HUES64 (cell line): ENCODE results near the gene TET2.

Experiments
- H3K27ac ChIP-seq: 2 replicates; pipeline ENCODE4 v1.7.0; 2013; ENCODE audit warnings: low read depth, low read length, inconsistent platforms
- H3K27me3 ChIP-seq: 2 replicates; pipeline ENCODE4 v1.6.1; 2013; ENCODE audit warnings: mild to moderate bottlenecking, low read length; ENCODE audit not compliant: insufficient read depth
- H3K36me3 ChIP-seq: 2 replicates; pipeline ENCODE4 v1.6.1; 2013; ENCODE audit warnings: mild to moderate bottlenecking, low read length; ENCODE audit not compliant: insufficient read depth
- H3K4me1 ChIP-seq: 2 replicates; pipeline ENCODE4 v1.6.1; 2013; ENCODE audit warnings: mild to moderate bottlenecking, low read length, moderate library complexity; ENCODE audit not compliant: insufficient read depth
- H3K4me3 ChIP-seq: 2 replicates; pipeline ENCODE4 v1.5.1; 2013; ENCODE audit warnings: mild to moderate bottlenecking, low read length, moderate library complexity
- H3K9ac ChIP-seq: 2 replicates; pipeline ENCODE4 v1.6.1; 2013; ENCODE audit warnings: mild to moderate bottlenecking, low read depth, low read length
- H3K9me3 ChIP-seq: 2 replicates; pipeline ENCODE4 v1.6.1; 2013; ENCODE audit warnings: low read depth, low read length; ENCODE audit not compliant: insufficient read depth
- WGBS: fragments of 150-250, 120-280 bp; methylation state at CpG from one replicate; pipeline ENCODE4 v1.1.7; 2013; ENCODE audit warnings: missing lambda C conversion rate; 5-methylcytosine and 5-hydroxymethylcytosine counted together

TET2 gene

GRCh38 chr4:105145156-105145902, 1.3 kb upstream of the TET2 start:
- no peak overlapping the region for H3K9ac ChIP-seq
- H3K9me3 ChIP-seq: no peaks in the 10 kb centered on the region
- no peaks in the 10 kb centered on the region for H3K36me3 ChIP-seq
- H3K27ac ChIP-seq: no peak overlapping the region
- 17% methylated on average over 18 of the region's 21 CpGs for WGBS
- peaks cover 99% of the 10 kb centered on the region for H3K27me3 ChIP-seq
- H3K4me1 ChIP-seq: peaks cover 9% of the 10 kb centered on the region; the same call in 1 of the 2 replicates
- peak overlapping the region; percentile 72 for H3K4me3 ChIP-seq

GRCh38 chr4:105145903-105146275, 787 bp upstream of the TET2 start:
- Histone ChIP-seq H3K9me3 (no peaks in the 10 kb centered on the region), H3K27me3 (peaks cover 100% of the 10 kb centered on the region), H3K4me1 (peaks cover 9% of the 10 kb centered on the region; the same call in 1 of the 2 replicates), H3K4me3 (peak overlapping the region; percentile 72), H3K27ac (no peak overlapping the region), H3K36me3 (no peaks in the 10 kb centered on the region), H3K9ac (no peak overlapping the region)
- WGBS: 1% methylated on average over 25 of the region's 25 CpGs

- Histone ChIP-seq H3K9me3 (no peaks in the 10 kb centered on the region), H3K27me3 (peaks cover 92% of the 10 kb centered on the region), H3K4me1 (peaks cover 9% of the 10 kb centered on the region; the same call in 1 of the 2 replicates), H3K36me3 (no peaks in the 10 kb centered on the region), H3K9ac (peak overlapping the region; percentile 78), H3K4me3 (peak overlapping the region; percentile 72), H3K27ac (no peak overlapping the region)
- under 1% methylated on average over 9 of the region's 12 CpGs for WGBS
Observed at GRCh38 chr4:105147016-105147552, 408 bp downstream of the TET2 start.

GRCh38 chr4:105147553-105148161, 981 bp downstream of the TET2 start:
- Histone ChIP-seq H3K4me3 (peak overlapping the region; percentile 72), H3K9ac (peak overlapping the region; percentile 78), H3K27me3 (peaks cover 88% of the 10 kb centered on the region), H3K27ac (no peak overlapping the region), H3K36me3 (no peaks in the 10 kb centered on the region), H3K9me3 (no peaks in the 10 kb centered on the region), H3K4me1 (peaks cover 9% of the 10 kb centered on the region; the same call in 1 of the 2 replicates)
- WGBS: 2% methylated on average over 15 of the region's 16 CpGs

- H3K27ac ChIP-seq: no peak overlapping the region
- no CpG with 5 or more reads among the region's 1 CpG for WGBS
- H3K9ac ChIP-seq: no peak overlapping the region
Observed at GRCh38 chr4:105148356-105148755, 1.7 kb downstream of the TET2 start.

GRCh38 chr4:105148776-105149175, 2.1 kb downstream of the TET2 start:
- Histone ChIP-seq H3K4me3 (no peak overlapping the region), H3K9ac (no peak overlapping the region), H3K27ac (no peak overlapping the region), H3K36me3 (no peaks in the 10 kb centered on the region), H3K4me1 (peaks cover 9% of the 10 kb centered on the region; the same call in 1 of the 2 replicates), H3K9me3 (no peaks in the 10 kb centered on the region), H3K27me3 (peaks cover 88% of the 10 kb centered on the region)
- WGBS: 20% methylated on average over 1 of the region's 5 CpGs

More at GRCh38 chr4:105148356-105148755, 1.7 kb downstream of the TET2 start:
- Histone ChIP-seq H3K4me1 (peaks cover 9% of the 10 kb centered on the region; the same call in 1 of the 2 replicates), H3K4me3 (peak overlapping the region; percentile 72; the same call in 1 of the 2 replicates), H3K9me3 (no peaks in the 10 kb centered on the region), H3K27me3 (peaks cover 88% of the 10 kb centered on the region), H3K36me3 (no peaks in the 10 kb centered on the region)

GRCh38 chr4:105149771-105150170, 3.1 kb downstream of the TET2 start:
- H3K9ac ChIP-seq: no peak overlapping the region
- no peaks in the 10 kb centered on the region for H3K36me3 ChIP-seq
- H3K9me3 ChIP-seq: no peaks in the 10 kb centered on the region
- H3K4me1 ChIP-seq: peaks cover 9% of the 10 kb centered on the region; the same call in 1 of the 2 replicates
- peaks cover 88% of the 10 kb centered on the region for H3K27me3 ChIP-seq
- H3K4me3 ChIP-seq: no peak overlapping the region
- WGBS: 94% methylated on average over 1 of the region's 1 CpG
- H3K27ac ChIP-seq: no peak overlapping the region

- H3K9me3 ChIP-seq: no peaks in the 10 kb centered on the region
- H3K4me1 ChIP-seq: peaks cover 5% of the 10 kb centered on the region; the same call in 1 of the 2 replicates
- H3K27me3 ChIP-seq: peaks cover 88% of the 10 kb centered on the region
- no peak overlapping the region for H3K27ac ChIP-seq
- no peaks in the 10 kb centered on the region for H3K36me3 ChIP-seq
- H3K4me3 ChIP-seq: no peak overlapping the region
- H3K9ac ChIP-seq: no peak overlapping the region
Observed at GRCh38 chr4:105150503-105150902, 3.8 kb downstream of the TET2 start.

GRCh38 chr4:105153749-105154148, 7.1 kb downstream of the TET2 start:
- Histone ChIP-seq H3K27me3 (peaks cover 88% of the 10 kb centered on the region), H3K4me1 (peaks cover 8% of the 10 kb centered on the region), H3K9ac (no peak overlapping the region), H3K27ac (no peak overlapping the region), H3K36me3 (no peaks in the 10 kb centered on the region), H3K4me3 (no peak overlapping the region), H3K9me3 (no peaks in the 10 kb centered on the region)
- 92% methylated on average over 1 of the region's 1 CpG for WGBS

- Histone ChIP-seq H3K36me3 (no peaks in the 10 kb centered on the region), H3K27ac (no peak overlapping the region), H3K4me1 (peaks cover 10% of the 10 kb centered on the region), H3K9me3 (no peaks in the 10 kb centered on the region), H3K9ac (no peak overlapping the region), H3K4me3 (no peak overlapping the region), H3K27me3 (peaks cover 88% of the 10 kb centered on the region)
- whole genome bisulfite sequencing: 99% methylated on average over 5 of the region's 5 CpGs
Observed at GRCh38 chr4:105154576-105154975, 7.9 kb downstream of the TET2 start.

GRCh38 chr4:105155426-105155825, 8.8 kb downstream of the TET2 start:
- H3K27me3 ChIP-seq: peaks cover 88% of the 10 kb centered on the region
- H3K27ac ChIP-seq: no peak overlapping the region
- H3K4me1 ChIP-seq: peaks cover 10% of the 10 kb centered on the region
- no peaks in the 10 kb centered on the region for H3K9me3 ChIP-seq
- no peak overlapping the region for H3K9ac ChIP-seq
- H3K36me3 ChIP-seq: no peaks in the 10 kb centered on the region
- no peak overlapping the region for H3K4me3 ChIP-seq
- WGBS: 78% methylated on average over 1 of the region's 1 CpG
